ENCODE measurements around the gene YARS1. TPM values are rescaled to one million over a fixed set of nuclear protein-coding genes. Genes with fewer than 3 reads are reported as not detected.
A peak's percentile ranks its signal among the peaks of the same experiment; 100 is the strongest.

YARS1 gene
- total RNA-seq, 1 experiment from 2014 or later: 244 TPM

DNA sequence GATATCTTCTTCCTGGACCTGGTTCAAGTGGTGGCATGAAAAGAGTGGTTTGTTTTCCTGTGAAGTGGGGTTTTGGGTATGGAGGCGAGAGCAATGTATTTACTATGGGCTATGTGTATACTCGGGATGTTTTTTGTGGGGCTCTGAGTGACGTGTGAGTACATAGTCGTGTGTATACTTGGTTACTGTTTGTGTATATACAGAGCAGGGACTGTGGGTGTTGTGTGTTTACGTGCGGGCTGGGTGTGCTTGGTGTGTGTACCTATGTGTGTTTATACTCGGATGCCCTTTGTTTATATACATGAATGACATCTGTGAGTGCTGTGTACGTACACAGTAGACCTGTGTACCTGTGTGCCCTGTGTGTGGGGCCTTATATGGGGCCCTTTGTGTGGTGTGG is 50.0 kb downstream of the YARS1 start:
- H3K4me1 ChIP-seq (ENCODE audit: control insufficient read depth in 1 of 2, insufficient read depth in 2 of 2, low read length in 2 of 2): peaks cover 77 to 84% of the 10 kb centered on the region in 2 experiments
- POLR2A ChIA-PET: no interaction called here
- no peaks in the 10 kb centered on the region for H4K20me1 ChIP-seq (ENCODE audit: insufficient read depth)

More for the DNA sequence above, 50.0 kb downstream of the YARS1 start:
- peak overlapping the region; percentile 22; the same call in 1 of the 2 replicates for H3K27ac ChIP-seq (ENCODE audit: low read depth, low read length)
- H3K9ac ChIP-seq (ENCODE audit: low read length): peak overlapping the region; percentile 14; the same call in 1 of the 2 replicates
- peak overlapping the region; percentile 28; the same call in 1 of the 2 replicates for H3K4me2 ChIP-seq (ENCODE audit: low read length)
- H3K27me3 ChIP-seq (ENCODE audit: insufficient read depth, low read length): no peaks in the 10 kb centered on the region
- H3K79me2 ChIP-seq (ENCODE audit: insufficient read depth, low read length): peaks cover 41% of the 10 kb centered on the region
- RAD21 ChIA-PET (ENCODE audit: low non-redundant PET in 1 of 2, low total read pairs in 2 of 2, uncharacterized antibody in 2 of 2, unreplicated experiment in 2 of 2): no interaction called here
- no peaks in the 10 kb centered on the region for H3K9me2 ChIP-seq (ENCODE audit: insufficient read depth)
- no peak overlapping the region for H3K4me3 ChIP-seq (replicated peaks in 1 of 2; ENCODE audit: low read depth in 1 of 2, low read length in 2 of 2)
- intact Hi-C loops (cut with micrococcal nuclease): no loop called here
- TF ChIP-seq, protein P1, sequence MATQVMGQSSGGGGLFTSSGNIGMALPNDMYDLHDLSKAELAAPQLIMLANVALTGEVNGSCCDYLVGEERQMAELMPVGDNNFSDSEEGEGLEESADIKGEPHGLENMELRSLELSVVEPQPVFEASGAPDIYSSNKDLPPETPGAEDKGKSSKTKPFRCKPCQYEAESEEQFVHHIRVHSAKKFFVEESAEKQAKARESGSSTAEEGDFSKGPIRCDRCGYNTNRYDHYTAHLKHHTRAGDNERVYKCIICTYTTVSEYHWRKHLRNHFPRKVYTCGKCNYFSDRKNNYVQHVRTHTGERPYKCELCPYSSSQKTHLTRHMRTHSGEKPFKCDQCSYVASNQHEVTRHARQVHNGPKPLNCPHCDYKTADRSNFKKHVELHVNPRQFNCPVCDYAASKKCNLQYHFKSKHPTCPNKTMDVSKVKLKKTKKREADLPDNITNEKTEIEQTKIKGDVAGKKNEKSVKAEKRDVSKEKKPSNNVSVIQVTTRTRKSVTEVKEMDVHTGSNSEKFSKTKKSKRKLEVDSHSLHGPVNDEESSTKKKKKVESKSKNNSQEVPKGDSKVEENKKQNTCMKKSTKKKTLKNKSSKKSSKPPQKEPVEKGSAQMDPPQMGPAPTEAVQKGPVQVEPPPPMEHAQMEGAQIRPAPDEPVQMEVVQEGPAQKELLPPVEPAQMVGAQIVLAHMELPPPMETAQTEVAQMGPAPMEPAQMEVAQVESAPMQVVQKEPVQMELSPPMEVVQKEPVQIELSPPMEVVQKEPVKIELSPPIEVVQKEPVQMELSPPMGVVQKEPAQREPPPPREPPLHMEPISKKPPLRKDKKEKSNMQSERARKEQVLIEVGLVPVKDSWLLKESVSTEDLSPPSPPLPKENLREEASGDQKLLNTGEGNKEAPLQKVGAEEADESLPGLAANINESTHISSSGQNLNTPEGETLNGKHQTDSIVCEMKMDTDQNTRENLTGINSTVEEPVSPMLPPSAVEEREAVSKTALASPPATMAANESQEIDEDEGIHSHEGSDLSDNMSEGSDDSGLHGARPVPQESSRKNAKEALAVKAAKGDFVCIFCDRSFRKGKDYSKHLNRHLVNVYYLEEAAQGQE (IDR thresholded peaks at IDR 0.05; ENCODE audit: low read depth): no peak
- TF ChIP-seq EGR1 (IDR thresholded peaks at IDR 0.05; ENCODE audit: low read depth): no peak
- TF ChIP-seq, protein P2, sequence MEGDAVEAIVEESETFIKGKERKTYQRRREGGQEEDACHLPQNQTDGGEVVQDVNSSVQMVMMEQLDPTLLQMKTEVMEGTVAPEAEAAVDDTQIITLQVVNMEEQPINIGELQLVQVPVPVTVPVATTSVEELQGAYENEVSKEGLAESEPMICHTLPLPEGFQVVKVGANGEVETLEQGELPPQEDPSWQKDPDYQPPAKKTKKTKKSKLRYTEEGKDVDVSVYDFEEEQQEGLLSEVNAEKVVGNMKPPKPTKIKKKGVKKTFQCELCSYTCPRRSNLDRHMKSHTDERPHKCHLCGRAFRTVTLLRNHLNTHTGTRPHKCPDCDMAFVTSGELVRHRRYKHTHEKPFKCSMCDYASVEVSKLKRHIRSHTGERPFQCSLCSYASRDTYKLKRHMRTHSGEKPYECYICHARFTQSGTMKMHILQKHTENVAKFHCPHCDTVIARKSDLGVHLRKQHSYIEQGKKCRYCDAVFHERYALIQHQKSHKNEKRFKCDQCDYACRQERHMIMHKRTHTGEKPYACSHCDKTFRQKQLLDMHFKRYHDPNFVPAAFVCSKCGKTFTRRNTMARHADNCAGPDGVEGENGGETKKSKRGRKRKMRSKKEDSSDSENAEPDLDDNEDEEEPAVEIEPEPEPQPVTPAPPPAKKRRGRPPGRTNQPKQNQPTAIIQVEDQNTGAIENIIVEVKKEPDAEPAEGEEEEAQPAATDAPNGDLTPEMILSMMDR (IDR thresholded peaks at IDR 0.05 in 2 of 3, conservative IDR thresholded peaks at IDR 0.05 in 1 of 3; ENCODE audit: borderline replicate concordance in 1 of 3, insufficient read depth in 1 of 3, low read depth in 2 of 3, low read length in 2 of 3): no peak
- no peak for TF ChIP-seq CBX3 (IDR thresholded peaks at IDR 0.05; ENCODE audit: low read depth)
- no peak for TF ChIP-seq ZFX (IDR thresholded peaks at IDR 0.05)
- no peak for TF ChIP-seq EZH2phosphoT487 (IDR thresholded peaks at IDR 0.05; ENCODE audit: borderline replicate concordance)
- TF ChIP-seq POLR2A (IDR thresholded peaks at IDR 0.05; ENCODE audit: borderline replicate concordance, extremely low read depth, insufficient read depth, insufficient read length): no peak
- TF ChIP-seq, protein P3, sequence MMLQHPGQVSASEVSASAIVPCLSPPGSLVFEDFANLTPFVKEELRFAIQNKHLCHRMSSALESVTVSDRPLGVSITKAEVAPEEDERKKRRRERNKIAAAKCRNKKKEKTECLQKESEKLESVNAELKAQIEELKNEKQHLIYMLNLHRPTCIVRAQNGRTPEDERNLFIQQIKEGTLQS (IDR thresholded peaks at IDR 0.05): no peak
- TF ChIP-seq FOSL1 (IDR thresholded peaks at IDR 0.05; ENCODE audit: low read depth): no peak
- TF ChIP-seq, protein P4, sequence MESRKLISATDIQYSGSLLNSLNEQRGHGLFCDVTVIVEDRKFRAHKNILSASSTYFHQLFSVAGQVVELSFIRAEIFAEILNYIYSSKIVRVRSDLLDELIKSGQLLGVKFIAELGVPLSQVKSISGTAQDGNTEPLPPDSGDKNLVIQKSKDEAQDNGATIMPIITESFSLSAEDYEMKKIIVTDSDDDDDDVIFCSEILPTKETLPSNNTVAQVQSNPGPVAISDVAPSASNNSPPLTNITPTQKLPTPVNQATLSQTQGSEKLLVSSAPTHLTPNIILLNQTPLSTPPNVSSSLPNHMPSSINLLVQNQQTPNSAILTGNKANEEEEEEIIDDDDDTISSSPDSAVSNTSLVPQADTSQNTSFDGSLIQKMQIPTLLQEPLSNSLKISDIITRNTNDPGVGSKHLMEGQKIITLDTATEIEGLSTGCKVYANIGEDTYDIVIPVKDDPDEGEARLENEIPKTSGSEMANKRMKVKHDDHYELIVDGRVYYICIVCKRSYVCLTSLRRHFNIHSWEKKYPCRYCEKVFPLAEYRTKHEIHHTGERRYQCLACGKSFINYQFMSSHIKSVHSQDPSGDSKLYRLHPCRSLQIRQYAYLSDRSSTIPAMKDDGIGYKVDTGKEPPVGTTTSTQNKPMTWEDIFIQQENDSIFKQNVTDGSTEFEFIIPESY (IDR thresholded peaks at IDR 0.05; ENCODE audit: extremely low read depth, insufficient replicate concordance, low read length): no peak
- DNase-seq (ENCODE audit: low read depth, low spot score): no peak
- BruUV-seq (replicated peaks): no TSS peak
- CTCF ChIA-PET: no interaction called here
- H3K9me3 ChIP-seq (ENCODE audit: control insufficient read depth in 1 of 2, insufficient read depth in 1 of 2, low read depth in 1 of 2, low read length in 2 of 2): no peaks in the 10 kb centered on the region
- H2AFZ ChIP-seq (ENCODE audit: low read depth, low read length, poor library complexity, severe bottlenecking): no peak overlapping the region
- ATAC-seq: no peak
- H3K36me3 ChIP-seq (ENCODE audit: control insufficient read depth in 1 of 2, insufficient read depth in 2 of 2, low read length in 2 of 2): peaks cover 0 to 10% of the 10 kb centered on the region in 2 experiments; a peak in 3 of 4 replicates
